H1 (cell line): ENCODE data around the gene ETV5. TPM values are rescaled to one million over a fixed set of nuclear protein-coding genes. Genes with fewer than 3 reads are reported as not detected.
"Not testable (repeated sequence)": the region's sequence is repeated elsewhere in the genome, so short reads cannot be mapped to it uniquely, and the experiment has no call there.

ENCODE experiments used
- CTCF ChIA-PET: fragments of 300-600 bp; sonication (Branson Sonifier 250); formaldehyde crosslinking; loops from one replicate; lab custom pipeline; 2021; ENCODE audit not compliant: partially characterized antibody; lab: Charles Lee
- POLR2A ChIA-PET: fragments of 300-600 bp; sonication (Branson Sonifier 250); formaldehyde crosslinking; loops from one replicate; lab custom pipeline; 2021; ENCODE audit warnings: inconsistent platforms; ENCODE audit not compliant: partially characterized antibody; lab: Charles Lee
- DNase-seq, 2 experiments: peaks; one replicate each; pipeline versions ENCODE4 v3.0.0 to v3.0.0-alpha.2; 2010 to 2022; ENCODE audit warnings: low spot score in 2 of 2, low read depth in 1 of 2, mixed read lengths in 1 of 2
- FAIRE-seq: peaks from 2 replicates; lab custom pipeline; 2011; peaks lifted over from hg19 to GRCh38; lab: Jason Lieb, UNC
- H2AFZ ChIP-seq: 2 replicates; pipeline ENCODE4 v1.8.1; 2012; ENCODE audit warnings: low read length, inconsistent platforms
- H2AK5ac ChIP-seq: 2 replicates; pipeline ENCODE4 v1.6.1; 2013; ENCODE audit warnings: low read depth, low read length
- H2BK120ac ChIP-seq: replicated peaks from 2 replicates; pipeline ENCODE3; 2013; ENCODE audit warnings: low read depth, low read length, inconsistent platforms
- H2BK12ac ChIP-seq: 2 replicates; pipeline ENCODE4 v1.6.1; 2013; ENCODE audit warnings: low read depth, low read length
- H2BK15ac ChIP-seq: 2 replicates; pipeline ENCODE4 v1.6.1; 2013; ENCODE audit warnings: low read length
- H2BK20ac ChIP-seq: 2 replicates; pipeline ENCODE4 v1.6.1; 2013; ENCODE audit warnings: low read length
- H2BK5ac ChIP-seq: 2 replicates; pipeline ENCODE4 v1.6.1; 2013; ENCODE audit warnings: low read depth, low read length
- H3K14ac ChIP-seq: 2 replicates; pipeline ENCODE4 v1.6.1; 2013; ENCODE audit warnings: inconsistent platforms; ENCODE audit not compliant: insufficient read length
- H3K18ac ChIP-seq: 2 replicates; pipeline ENCODE4 v1.6.1; 2013; ENCODE audit warnings: low read length; ENCODE audit errors: extremely low read depth
- H3K23ac ChIP-seq: 2 replicates; pipeline ENCODE4 v1.6.1; 2013; ENCODE audit warnings: inconsistent platforms; ENCODE audit not compliant: insufficient read length
- H3K23me2 ChIP-seq: 2 replicates; pipeline ENCODE4 v1.6.1; 2013; ENCODE audit warnings: low read depth, low read length
- H3K27ac ChIP-seq: 2 replicates; pipeline ENCODE4 v1.6.1; 2011; ENCODE audit warnings: low read depth, low read length, inconsistent platforms
- H3K27me3 ChIP-seq, 4 experiments: replicated peaks in 1 of 4; 1 replicate in 1 of 4; 2 replicates in 3 of 4; pipeline versions ENCODE4 v1.6.1 to v1.8.1; 2011 to 2013; ENCODE audit warnings: low read length in 3 of 4, mild to moderate bottlenecking in 3 of 4, inconsistent platforms in 2 of 4, mixed read lengths in 2 of 4, moderate library complexity in 1 of 4; ENCODE audit not compliant: control insufficient read depth in 3 of 4, insufficient read depth in 3 of 4; ENCODE audit errors: extremely low read depth in 1 of 4
- H3K36me3 ChIP-seq, 4 experiments: 2 replicates each; pipeline versions ENCODE4 v1.6.1 to v1.8.1; 2011 to 2013; ENCODE audit warnings: mild to moderate bottlenecking in 4 of 4, low read length in 3 of 4, moderate library complexity in 2 of 4, control low read depth in 1 of 4, inconsistent platforms in 1 of 4; ENCODE audit not compliant: insufficient read depth in 4 of 4, control insufficient read depth in 2 of 4
- H3K4ac ChIP-seq: replicated peaks from 2 replicates; pipeline ENCODE3; 2013; ENCODE audit warnings: low read length, low read depth, mixed read lengths, inconsistent platforms; ENCODE audit not compliant: insufficient read length
- H3K4me1 ChIP-seq, 4 experiments: replicated peaks in 1 of 4; 1 replicate in 1 of 4; 2 replicates in 3 of 4; pipeline versions ENCODE4 v1.6.1 to v1.8.1; 2011 to 2013; ENCODE audit warnings: low read length in 3 of 4, inconsistent platforms in 2 of 4, mixed read lengths in 1 of 4; ENCODE audit not compliant: insufficient read depth in 4 of 4, control insufficient read depth in 3 of 4
- H3K4me2 ChIP-seq, 2 experiments: 2 replicates each; pipeline versions ENCODE4 v1.6.1 to v1.8.1; 2011 to 2013; ENCODE audit warnings: low read depth in 2 of 2, low read length in 2 of 2, control low read depth in 1 of 2, inconsistent platforms in 1 of 2, mild to moderate bottlenecking in 1 of 2; ENCODE audit not compliant: insufficient read depth in 1 of 2
- H3K4me3 ChIP-seq, 4 experiments: fragments of 200-600, 300-600 bp in 1 of 4; sonication (generic), shearing (Covaris generic), sonication (Bioruptor Twin) in 1 of 4; 2 replicates each; pipeline versions ENCODE4 v1.5.1 to v1.8.1; 2011 to 2016; ENCODE audit warnings: low read length in 4 of 4, low read depth in 3 of 4, control low read depth in 2 of 4, inconsistent platforms in 2 of 4, mild to moderate bottlenecking in 2 of 4, mixed read lengths in 1 of 4, moderate library complexity in 1 of 4; ENCODE audit not compliant: insufficient read depth in 2 of 4; ENCODE audit errors: extremely low read depth in 1 of 4
- H3K56ac ChIP-seq: replicated peaks from 2 replicates; pipeline ENCODE3; 2013; ENCODE audit warnings: low read depth, mild to moderate bottlenecking, mixed read lengths, low read length, inconsistent platforms; ENCODE audit not compliant: insufficient read length
- H3K79me1 ChIP-seq: 2 replicates; pipeline ENCODE4 v1.6.1; 2013; ENCODE audit warnings: low read depth, low read length, control low read depth
- H3K79me2 ChIP-seq, 2 experiments: 2 replicates each; pipeline versions ENCODE4 v1.6.1 to v1.8.1; 2012 to 2013; ENCODE audit warnings: low read length in 2 of 2, mild to moderate bottlenecking in 2 of 2, inconsistent platforms in 1 of 2; ENCODE audit not compliant: insufficient read depth in 2 of 2, control insufficient read depth in 1 of 2
- H3K9ac ChIP-seq, 4 experiments: replicated peaks in 1 of 4; 1 replicate in 1 of 4; 2 replicates in 3 of 4; pipeline versions ENCODE4 v1.6.1 to v1.8.1; 2011 to 2013; ENCODE audit warnings: low read depth in 3 of 4, low read length in 3 of 4, control low read depth in 2 of 4, mild to moderate bottlenecking in 2 of 4, moderate library complexity in 2 of 4, inconsistent platforms in 1 of 4; ENCODE audit errors: extremely low read depth in 1 of 4
- H3K9me3 ChIP-seq, 2 experiments: 2 replicates each; pipeline versions ENCODE4 v1.6.1 to v1.8.1; 2012 to 2013; ENCODE audit warnings: mild to moderate bottlenecking in 2 of 2, moderate library complexity in 2 of 2, control low read depth in 1 of 2, inconsistent platforms in 1 of 2, low read depth in 1 of 2, low read length in 1 of 2, mixed read lengths in 1 of 2; ENCODE audit not compliant: insufficient read depth in 2 of 2
- H4K20me1 ChIP-seq, 2 experiments: replicated peaks in 1 of 2; 2 replicates each; pipeline versions ENCODE3 to v1.8.1; 2011 to 2013; ENCODE audit warnings: inconsistent platforms in 2 of 2, low read length in 2 of 2, mild to moderate bottlenecking in 1 of 2; ENCODE audit not compliant: insufficient read depth in 2 of 2, control insufficient read depth in 1 of 2
- H4K5ac ChIP-seq: 2 replicates; pipeline ENCODE4 v1.6.1; 2013; ENCODE audit warnings: low read length, low read depth, mixed read lengths, inconsistent platforms; ENCODE audit not compliant: insufficient read length
- H4K8ac ChIP-seq: 2 replicates; pipeline ENCODE4 v1.8.0; 2013; ENCODE audit warnings: mild to moderate bottlenecking, moderate library complexity, low read length, inconsistent platforms; ENCODE audit not compliant: insufficient read depth; ENCODE audit errors: extremely low read depth
- H4K91ac ChIP-seq: replicated peaks from 2 replicates; pipeline ENCODE3; 2013; ENCODE audit warnings: low read length, mixed read lengths, inconsistent platforms; ENCODE audit not compliant: insufficient read length
- WGBS, 2 experiments: shearing (Covaris generic) in 1 of 2; methylation state at CpG; one replicate each; pipeline versions ENCODE4 v1.1.6 to v1.1.7; 2013 to 2015; ENCODE audit warnings: low lambda C conversion rate in 2 of 2, mixed read lengths in 2 of 2, inconsistent platforms in 1 of 2, low coverage in 1 of 2, missing lambda C conversion rate in 1 of 2; ENCODE audit not compliant: insufficient replicate concordance in 2 of 2, insufficient coverage in 1 of 2, insufficient read length in 1 of 2; ENCODE audit errors: extremely low coverage in 1 of 2, missing lambda C conversion rate in 1 of 2; 5-methylcytosine and 5-hydroxymethylcytosine counted together
- polyA plus RNA-seq, 7 experiments: library from polyadenylated mRNA; depleted of rRNA in 3 of 7; stranded (reverse) in 5 of 7; unstranded in 2 of 7; fragments of >200 nt in 5 of 7; fragments of 200-250 nt in 2 of 7; gene quantifications; 1 replicate in 5 of 7; 2 replicates in 1 of 7; 4 replicates in 1 of 7; pipeline versions ENCODE4 v1.2.1 to v1.2.3, GENCODE V29; 2011 to 2013; ENCODE audit warnings: missing spikeins in 2 of 7, mixed read lengths in 2 of 7
- total RNA-seq: library from RNA; stranded (reverse); fragmentation: NEBNext Ultra II Directional; extraction: Animal tissue kit (Norgen Biotek cat#: 25700); gene quantifications from 2 replicates; pipeline ENCODE4 v1.2.1, GENCODE V29; 2021

The ETV5 gene
- total and polyA plus RNA-seq, 2 of the 8 experiments (the other 6 are each of a cell fraction or from before 2014, with no cell fraction given) = 13.1 to 36.9 TPM

GRCh38 chr3:186019288-186019687, 89.6 kb downstream of the ETV5 start:
- H2AFZ ChIP-seq, H3K4me1 ChIP-seq, FAIRE-seq, H2BK15ac ChIP-seq, H3K27me3 ChIP-seq, H4K20me1 ChIP-seq, H3K4ac ChIP-seq, H2BK12ac ChIP-seq, POLR2A ChIA-PET, H3K9me3 ChIP-seq, H3K23me2 ChIP-seq, H3K56ac ChIP-seq, H3K14ac ChIP-seq, DNase-seq, H3K18ac ChIP-seq, H3K79me1 ChIP-seq, H3K36me3 ChIP-seq, H2BK20ac ChIP-seq, H2AK5ac ChIP-seq, H3K9ac ChIP-seq, H4K5ac ChIP-seq, H3K4me2 ChIP-seq, H3K4me3 ChIP-seq, H3K23ac ChIP-seq, H2BK5ac ChIP-seq, H3K27ac ChIP-seq, H4K8ac ChIP-seq, H4K91ac ChIP-seq, H3K79me2 ChIP-seq, H2BK120ac ChIP-seq: not testable (repeated sequence)
- CTCF ChIA-PET = interaction anchor here (0.6 to 1.4 kb wide), 5 partner anchors 15 to 240 kb away, joined by 3 read pairs; no protein-coding TSS in a partner anchor
- WGBS, 2 experiments = 93% methylated on average over 2 of the region's 2 CpGs; no CpG with 5 or more reads in 1 of the 2 experiments
